ENCODE measurements around the gene ETNK2.

GRCh38 chr1:204124639-204125038 lies 27.2 kb downstream of the ETNK2 start:
- TF ChIP-seq, protein P1, sequence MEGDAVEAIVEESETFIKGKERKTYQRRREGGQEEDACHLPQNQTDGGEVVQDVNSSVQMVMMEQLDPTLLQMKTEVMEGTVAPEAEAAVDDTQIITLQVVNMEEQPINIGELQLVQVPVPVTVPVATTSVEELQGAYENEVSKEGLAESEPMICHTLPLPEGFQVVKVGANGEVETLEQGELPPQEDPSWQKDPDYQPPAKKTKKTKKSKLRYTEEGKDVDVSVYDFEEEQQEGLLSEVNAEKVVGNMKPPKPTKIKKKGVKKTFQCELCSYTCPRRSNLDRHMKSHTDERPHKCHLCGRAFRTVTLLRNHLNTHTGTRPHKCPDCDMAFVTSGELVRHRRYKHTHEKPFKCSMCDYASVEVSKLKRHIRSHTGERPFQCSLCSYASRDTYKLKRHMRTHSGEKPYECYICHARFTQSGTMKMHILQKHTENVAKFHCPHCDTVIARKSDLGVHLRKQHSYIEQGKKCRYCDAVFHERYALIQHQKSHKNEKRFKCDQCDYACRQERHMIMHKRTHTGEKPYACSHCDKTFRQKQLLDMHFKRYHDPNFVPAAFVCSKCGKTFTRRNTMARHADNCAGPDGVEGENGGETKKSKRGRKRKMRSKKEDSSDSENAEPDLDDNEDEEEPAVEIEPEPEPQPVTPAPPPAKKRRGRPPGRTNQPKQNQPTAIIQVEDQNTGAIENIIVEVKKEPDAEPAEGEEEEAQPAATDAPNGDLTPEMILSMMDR (IDR thresholded peaks at IDR 0.05; ENCODE audit: insufficient read depth, low read depth, low read length) = no peak
- no peak for TF ChIP-seq EZH2 (IDR thresholded peaks at IDR 0.05; ENCODE audit: insufficient read depth, low read length)
